Frontal cortex (tissue), 4 donors: ENCODE results near the gene CCNL2. TPM values are rescaled to one million over a fixed set of nuclear protein-coding genes. Genes with fewer than 3 reads are reported as not detected.
"Not testable (repeated sequence)": the region's sequence is repeated elsewhere in the genome, so short reads cannot be mapped to it uniquely, and the experiment has no call there.

Source experiments
- DNase-seq, 2 donors: peaks; one replicate each; pipeline ENCODE4 v3.0.0; 2012; ENCODE audit warnings: low spot score in 2 of 2
- FAIRE-seq: peaks from 2 replicates; lab custom pipeline; 2012; peaks lifted over from hg19 to GRCh38; lab: Jason Lieb, UNC
- total RNA-seq: library from RNA; depleted of rRNA; stranded (reverse); fragments of >200 nt; gene quantifications from one replicate; pipeline ENCODE4 v1.2.3, GENCODE V29; 2014
- donor health status: control.
- donor health status: control.
- donor health status: control.

The CCNL2 gene
- 84.0 TPM for total RNA-seq

- DNase-seq (peak; percentile 98 to 99), FAIRE-seq (no peak)
Observed at GRCh38 chr1:1399187-1399871, at the start of gene CCNL2. CCNL2 (minus strand) TSS chr1:1399335; CDS start chr1:1399306, 29 bp downstream.

- DNase-seq, FAIRE-seq: not testable (repeated sequence)
Observed at GRCh38 chr1:1446631-1447030, 47.5 kb upstream of the CCNL2 start.

GRCh38 chr1:1442069-1442770 lies 43.1 kb upstream of the CCNL2 start:
- DNase-seq (peak; percentile 16 to 32), FAIRE-seq (no peak)

GRCh38 chr1:1441002-1441888 lies 42.1 kb upstream of the CCNL2 start:
- DNase-seq: peak; percentile 82 to 86
- FAIRE-seq: no peak

GRCh38 chr1:1440262-1441001 lies 41.3 kb upstream of the CCNL2 start:
- FAIRE-seq (no peak), DNase-seq (peak in 1 of 2 donors; percentile 25)

- DNase-seq (peak in 1 of 2 donors; percentile 37), FAIRE-seq (no peak)
Observed at GRCh38 chr1:1439546-1440261, 40.6 kb upstream of the CCNL2 start.

GRCh38 chr1:1438531-1439381 lies 39.6 kb upstream of the CCNL2 start:
- DNase-seq (peak in 1 of 2 donors; percentile 39), FAIRE-seq (no peak)

- FAIRE-seq (no peak), DNase-seq (peak; percentile 20 to 29)
Observed at GRCh38 chr1:1437904-1438376, 38.8 kb upstream of the CCNL2 start.

GRCh38 chr1:1437033-1437903 lies 38.1 kb upstream of the CCNL2 start:
- FAIRE-seq (no peak), DNase-seq (peak; percentile 20 to 44)

GRCh38 chr1:1436630-1437032 lies 37.5 kb upstream of the CCNL2 start:
- FAIRE-seq (no peak), DNase-seq (peak in 1 of 2 donors; percentile 53)

- DNase-seq: peak; percentile 18 to 44
- FAIRE-seq: no peak
Observed at GRCh38 chr1:1435911-1436629, 36.9 kb upstream of the CCNL2 start.

- peak; percentile 98 to 99 for DNase-seq
- FAIRE-seq: no peak
Observed at GRCh38 chr1:1435106-1435903, 36.2 kb upstream of the CCNL2 start, which contains the start of gene VWA1. VWA1 (plus strand) TSS chr1:1435690; CDS start chr1:1435749, 59 bp downstream.

- peak in 1 of 2 donors; percentile 63 for DNase-seq
- FAIRE-seq: no peak
Observed at GRCh38 chr1:1434824-1435105, 35.6 kb upstream of the CCNL2 start.

- FAIRE-seq (no peak), DNase-seq (peak; percentile 72 to 81)
Observed at GRCh38 chr1:1434131-1434823, 35.1 kb upstream of the CCNL2 start.

GRCh38 chr1:1433804-1434130 lies 34.6 kb upstream of the CCNL2 start:
- FAIRE-seq: no peak

More at GRCh38 chr1:1433804-1434130, 34.6 kb upstream of the CCNL2 start:
- DNase-seq: peak; percentile 51 to 52
